Uterus (tissue), 2 donors: ENCODE data around the gene ACE.

Experiments
- POLR2A ChIP-seq, 2 donors: fragments of 450-650 bp; IDR thresholded peaks; one replicate each; pipeline ENCODE4 v1.6.1; 2016; ENCODE audit warnings: antibody characterized with exemption in 2 of 2, mild to moderate bottlenecking in 1 of 2, moderate library complexity in 1 of 2
- TF ChIP-seq, protein P1 (sequence below), 4 experiments: fragments of 200-600 bp in 2 of 4; fragments of 450-650 bp in 2 of 4; sonication (generic) in 2 of 4; IDR thresholded peaks; one replicate each; pipeline ENCODE4 v1.5.1; 2016 to 2019; ENCODE audit warnings: antibody characterized with exemption in 4 of 4, mild to moderate bottlenecking in 2 of 4, moderate library complexity in 1 of 4

DNA sequence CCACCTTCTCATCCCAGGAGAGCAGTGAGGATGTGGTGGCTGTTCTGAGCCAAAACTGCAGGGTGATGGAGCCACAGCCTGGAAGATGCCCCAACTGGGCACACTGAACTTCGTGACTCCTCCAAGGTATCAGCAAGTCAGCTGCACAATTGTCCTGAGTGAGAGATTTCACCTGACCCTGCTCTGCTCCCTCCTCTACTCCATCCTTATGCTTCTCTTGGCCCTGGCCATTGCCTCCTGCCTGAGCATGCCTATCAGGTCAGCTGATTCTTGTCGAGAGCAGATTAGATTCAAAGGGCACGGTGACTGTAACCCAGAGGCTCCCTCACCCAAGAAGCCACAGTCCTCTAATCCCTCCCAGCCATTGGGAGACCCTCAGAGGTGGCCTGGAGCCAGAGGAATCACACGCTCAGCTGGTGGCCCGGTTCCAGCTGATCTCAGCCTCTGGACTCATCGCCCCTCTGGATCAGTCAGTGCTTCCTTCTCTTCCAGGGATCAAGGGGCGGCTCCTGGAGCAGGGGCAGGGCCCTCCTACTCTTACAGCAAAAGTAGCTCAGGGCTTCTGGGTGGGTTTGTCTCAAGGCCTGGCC, 23.8 kb upstream of the ACE start:
- TF ChIP-seq, protein P1, sequence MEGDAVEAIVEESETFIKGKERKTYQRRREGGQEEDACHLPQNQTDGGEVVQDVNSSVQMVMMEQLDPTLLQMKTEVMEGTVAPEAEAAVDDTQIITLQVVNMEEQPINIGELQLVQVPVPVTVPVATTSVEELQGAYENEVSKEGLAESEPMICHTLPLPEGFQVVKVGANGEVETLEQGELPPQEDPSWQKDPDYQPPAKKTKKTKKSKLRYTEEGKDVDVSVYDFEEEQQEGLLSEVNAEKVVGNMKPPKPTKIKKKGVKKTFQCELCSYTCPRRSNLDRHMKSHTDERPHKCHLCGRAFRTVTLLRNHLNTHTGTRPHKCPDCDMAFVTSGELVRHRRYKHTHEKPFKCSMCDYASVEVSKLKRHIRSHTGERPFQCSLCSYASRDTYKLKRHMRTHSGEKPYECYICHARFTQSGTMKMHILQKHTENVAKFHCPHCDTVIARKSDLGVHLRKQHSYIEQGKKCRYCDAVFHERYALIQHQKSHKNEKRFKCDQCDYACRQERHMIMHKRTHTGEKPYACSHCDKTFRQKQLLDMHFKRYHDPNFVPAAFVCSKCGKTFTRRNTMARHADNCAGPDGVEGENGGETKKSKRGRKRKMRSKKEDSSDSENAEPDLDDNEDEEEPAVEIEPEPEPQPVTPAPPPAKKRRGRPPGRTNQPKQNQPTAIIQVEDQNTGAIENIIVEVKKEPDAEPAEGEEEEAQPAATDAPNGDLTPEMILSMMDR (IDR thresholded peaks at IDR 0.05): no peak
- TF ChIP-seq POLR2A (IDR thresholded peaks at IDR 0.05): no peak
